ENCODE measurements around the gene CPNE9. TPM values are rescaled to one million over a fixed set of nuclear protein-coding genes. Genes with fewer than 3 reads are reported as not detected.
A peak's percentile ranks its signal among the peaks of the same experiment; 100 is the strongest.

The CPNE9 gene
- total RNA-seq, 1 donor, result not detected

- DNase-seq (ENCODE audit: low read depth), result no peak
- TF ChIP-seq, protein P1, sequence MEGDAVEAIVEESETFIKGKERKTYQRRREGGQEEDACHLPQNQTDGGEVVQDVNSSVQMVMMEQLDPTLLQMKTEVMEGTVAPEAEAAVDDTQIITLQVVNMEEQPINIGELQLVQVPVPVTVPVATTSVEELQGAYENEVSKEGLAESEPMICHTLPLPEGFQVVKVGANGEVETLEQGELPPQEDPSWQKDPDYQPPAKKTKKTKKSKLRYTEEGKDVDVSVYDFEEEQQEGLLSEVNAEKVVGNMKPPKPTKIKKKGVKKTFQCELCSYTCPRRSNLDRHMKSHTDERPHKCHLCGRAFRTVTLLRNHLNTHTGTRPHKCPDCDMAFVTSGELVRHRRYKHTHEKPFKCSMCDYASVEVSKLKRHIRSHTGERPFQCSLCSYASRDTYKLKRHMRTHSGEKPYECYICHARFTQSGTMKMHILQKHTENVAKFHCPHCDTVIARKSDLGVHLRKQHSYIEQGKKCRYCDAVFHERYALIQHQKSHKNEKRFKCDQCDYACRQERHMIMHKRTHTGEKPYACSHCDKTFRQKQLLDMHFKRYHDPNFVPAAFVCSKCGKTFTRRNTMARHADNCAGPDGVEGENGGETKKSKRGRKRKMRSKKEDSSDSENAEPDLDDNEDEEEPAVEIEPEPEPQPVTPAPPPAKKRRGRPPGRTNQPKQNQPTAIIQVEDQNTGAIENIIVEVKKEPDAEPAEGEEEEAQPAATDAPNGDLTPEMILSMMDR (IDR thresholded peaks at IDR 0.05; ENCODE audit: insufficient read depth, low read depth, low read length), result no peak
- no peak overlapping the region for H3K4me3 ChIP-seq (ENCODE audit: low read depth, low read length)
Measured at GRCh38 chr3:9748031-9748430, 44.4 kb downstream of the CPNE9 start.

DNA sequence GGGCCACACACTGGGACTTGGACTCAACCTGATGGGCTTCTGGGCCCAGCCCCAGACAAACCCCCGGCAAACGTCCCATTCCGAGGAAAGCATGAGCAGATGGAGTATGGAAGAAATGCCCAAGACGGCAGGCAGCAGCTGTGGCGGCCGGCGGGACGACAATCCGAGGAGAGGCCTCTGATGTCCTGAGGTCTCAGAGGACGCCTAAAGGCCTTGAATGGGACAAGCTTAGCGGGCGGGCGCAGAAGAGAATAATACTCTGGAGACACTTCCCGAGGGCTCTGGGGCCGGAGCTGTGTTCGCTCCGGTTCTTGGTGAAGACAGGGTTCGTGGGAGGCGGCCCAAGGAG, 45.6 kb downstream of the CPNE9 start:
- no peak for DNase-seq (ENCODE audit: low read depth)
- H3K4me3 ChIP-seq (ENCODE audit: low read depth, low read length), result peak overlapping the region; percentile 86
- TF ChIP-seq, protein P1 (IDR thresholded peaks at IDR 0.05; ENCODE audit: insufficient read depth, low read depth, low read length), result no peak

- TF ChIP-seq, protein P1 (IDR thresholded peaks at IDR 0.05; ENCODE audit: insufficient read depth, low read depth, low read length), result no peak
- H3K4me3 ChIP-seq (ENCODE audit: low read depth, low read length), result peak within 1 kb of the TSS; percentile 86
- peak; percentile 99 for DNase-seq (ENCODE audit: low read depth)
Measured at GRCh38 chr3:9749645-9750555, 46.3 kb downstream of the CPNE9 start, which contains the start of gene OGG1. Gene OGG1, plus strand, starts transcription at chr3:9749952. Its CDS starts 335 bp downstream, at chr3:9750287.

- H3K4me3 ChIP-seq (ENCODE audit: low read depth, low read length), result peak overlapping the region; percentile 86
- no peak for DNase-seq (ENCODE audit: low read depth)
- TF ChIP-seq, protein P1 (IDR thresholded peaks at IDR 0.05; ENCODE audit: insufficient read depth, low read depth, low read length), result no peak
Measured at GRCh38 chr3:9750556-9751411, 47.2 kb downstream of the CPNE9 start.

DNA sequence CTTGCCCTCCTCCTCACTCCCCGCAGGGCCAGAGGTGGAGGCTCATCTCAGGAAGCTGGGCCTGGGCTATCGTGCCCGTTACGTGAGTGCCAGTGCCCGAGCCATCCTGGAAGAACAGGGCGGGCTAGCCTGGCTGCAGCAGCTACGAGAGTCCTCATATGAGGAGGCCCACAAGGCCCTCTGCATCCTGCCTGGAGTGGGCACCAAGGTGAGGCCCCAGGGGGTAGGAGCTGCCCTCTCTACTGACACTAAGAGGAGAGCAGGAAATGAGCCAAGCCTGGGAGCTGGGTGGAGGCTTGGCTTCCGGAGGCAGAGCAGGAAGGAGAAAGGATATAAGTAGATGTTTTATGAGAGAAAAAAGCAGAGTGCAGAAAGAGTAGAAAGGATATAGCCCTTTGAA, 51.0 kb downstream of the CPNE9 start:
- TF ChIP-seq, protein P1 (IDR thresholded peaks at IDR 0.05; ENCODE audit: insufficient read depth, low read depth, low read length), result no peak
- DNase-seq (ENCODE audit: low read depth), result no peak
- no peak overlapping the region for H3K4me3 ChIP-seq (ENCODE audit: low read depth, low read length)

- no peak overlapping the region for H3K4me3 ChIP-seq (ENCODE audit: low read depth, low read length)
- DNase-seq (ENCODE audit: low read depth), result no peak
- TF ChIP-seq, protein P1 (IDR thresholded peaks at IDR 0.05; ENCODE audit: insufficient read depth, low read depth, low read length), result no peak
Measured at GRCh38 chr3:9757427-9757826, 53.8 kb downstream of the CPNE9 start.
